Erythroblast (primary cell): ENCODE measurements around the gene SERPINB1.

Source experiments
- GATA1 ChIP-seq: IDR thresholded peaks from 2 replicates; pipeline ENCODE4 v1.6.1; 2011; ENCODE audit warnings: low read depth, mild to moderate bottlenecking, control low read depth, low read length, moderate library complexity
- POLR2A ChIP-seq: IDR thresholded peaks from 2 replicates; pipeline ENCODE4 v1.6.1; 2011; ENCODE audit warnings: mild to moderate bottlenecking, low read length

DNA sequence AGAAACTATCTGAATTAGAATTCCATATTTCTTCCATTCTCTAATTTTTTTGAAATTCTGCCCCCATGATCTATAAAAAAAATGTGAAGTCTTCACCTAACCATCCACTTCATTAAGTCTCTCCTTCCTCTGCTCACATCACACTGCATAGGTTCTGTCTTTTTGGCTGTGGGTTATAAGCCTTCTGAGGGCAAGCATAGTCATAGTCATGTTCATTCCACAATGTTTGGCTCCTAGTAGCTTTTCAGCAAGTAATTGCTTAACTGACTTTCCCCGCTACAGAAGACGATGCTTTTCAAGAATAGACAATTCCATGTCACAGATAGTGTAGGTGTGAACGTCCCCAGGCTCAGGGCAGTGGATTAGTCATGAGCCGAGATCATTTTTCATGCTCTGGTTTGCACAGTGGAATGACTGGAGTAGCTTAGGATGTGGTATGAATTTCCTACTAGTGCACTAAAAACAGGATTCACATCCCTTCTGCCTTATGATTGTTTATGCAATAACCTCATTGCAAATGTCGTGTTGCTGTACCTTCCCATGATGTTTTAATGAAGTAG lies 47.4 kb downstream of the SERPINB1 start:
- TF ChIP-seq GATA1 (no peak), POLR2A (no peak)
